H1 (cell line): ENCODE data around the gene TP63.

Experiments
- CEBPB ChIP-seq: IDR thresholded peaks from 2 replicates; pipeline ENCODE4 v1.6.1; 2012; ENCODE audit warnings: low read depth, low read length
- JUN ChIP-seq: IDR thresholded peaks from 2 replicates; pipeline ENCODE4 v1.6.1; 2011; ENCODE audit warnings: low read depth, mild to moderate bottlenecking, improper control_type of control experiment, low read length
- KDM1A ChIP-seq: fragments of 200-600, 300-600 bp; sonication (generic); IDR thresholded peaks from 2 replicates; pipeline ENCODE4 v1.7.1; 2016; ENCODE audit warnings: mild to moderate bottlenecking, low read length, borderline replicate concordance
- RFX5 ChIP-seq: IDR thresholded peaks from 2 replicates; pipeline ENCODE4 v1.6.1; 2011; ENCODE audit warnings: low read depth, low read length, improper control_type of control experiment, borderline replicate concordance
- SIN3A ChIP-seq, 2 experiments: IDR thresholded peaks in 1 of 2; conservative IDR thresholded peaks in 1 of 2; 2 replicates each; pipeline ENCODE4 v1.6.1; 2011 to 2012; ENCODE audit warnings: low read length in 2 of 2, improper control_type of control experiment in 1 of 2, low read depth in 1 of 2, mild to moderate bottlenecking in 1 of 2

- TF ChIP-seq KDM1A (no peak), RFX5 (no peak), JUN (no peak), SIN3A (conservative IDR thresholded peaks at IDR 0.05 in 1 of 2, IDR thresholded peaks at IDR 0.05 in 1 of 2; ENCODE audit: low read depth in 1 of 2, low read length in 2 of 2) (no peak), CEBPB (no peak)
These were observed 52.5 kb downstream of the TP63 start for GRCh38 chr3:189683546-189684255.
